SK-N-SH (cell line): ENCODE data around the gene DAZAP2.

Experiments
- FOXJ3 ChIP-seq: sonication (generic); formaldehyde crosslinking; IDR thresholded peaks from 2 replicates; pipeline ENCODE4 v1.5.1; 2020; ENCODE audit warnings: mild to moderate bottlenecking, missing genetic modification reagents
- POLR2AphosphoS5 ChIP-seq: IDR thresholded peaks from 2 replicates; pipeline ENCODE4 v1.6.1; 2012; ENCODE audit warnings: low read depth, low read length
- RFX5 ChIP-seq: IDR thresholded peaks from 2 replicates; pipeline ENCODE4 v1.6.1; 2012; ENCODE audit warnings: mild to moderate bottlenecking, improper control_type of control experiment, low read length
- SIN3A ChIP-seq: IDR thresholded peaks from 2 replicates; pipeline ENCODE4 v1.6.1; 2012; ENCODE audit warnings: low read depth, mild to moderate bottlenecking, low read length, moderate library complexity, borderline replicate concordance
- TAF1 ChIP-seq: IDR thresholded peaks from 2 replicates; pipeline ENCODE4 v1.6.1; 2012; ENCODE audit warnings: low read depth, mild to moderate bottlenecking, low read length, moderate library complexity, borderline replicate concordance
- TCF12 ChIP-seq: IDR thresholded peaks from 2 replicates; pipeline ENCODE4 v1.4.0; 2012
- TF ChIP-seq, protein P1 (sequence below): fragments of 200-600 bp; sonication (generic); IDR thresholded peaks from 2 replicates; pipeline ENCODE4 v1.6.1; 2017; ENCODE audit warnings: antibody characterized with exemption, mild to moderate bottlenecking, moderate library complexity
- TF ChIP-seq, protein P2 (sequence below): IDR thresholded peaks from 2 replicates; pipeline ENCODE4 v1.4.0; 2012; ENCODE audit warnings: low read depth
- TF ChIP-seq, protein P3 (sequence below): IDR thresholded peaks from 2 replicates; pipeline ENCODE4 v1.6.1; 2012; ENCODE audit warnings: mild to moderate bottlenecking, low read depth, low read length, moderate library complexity
- TF ChIP-seq, protein P4 (sequence below): IDR thresholded peaks from 2 replicates; pipeline ENCODE4 v1.4.0; 2012; ENCODE audit warnings: low read depth, borderline replicate concordance
- TF ChIP-seq, protein P5 (sequence below): fragments of 150-350 bp; IDR thresholded peaks from 2 replicates; pipeline ENCODE4 v1.6.1; 2017; ENCODE audit warnings: antibody characterized with exemption, low read length, low read depth, borderline replicate concordance
- TF ChIP-seq, protein P6 (sequence below): IDR thresholded peaks from 2 replicates; pipeline ENCODE4 v1.4.0; 2012; ENCODE audit warnings: low read depth, borderline replicate concordance

DNA sequence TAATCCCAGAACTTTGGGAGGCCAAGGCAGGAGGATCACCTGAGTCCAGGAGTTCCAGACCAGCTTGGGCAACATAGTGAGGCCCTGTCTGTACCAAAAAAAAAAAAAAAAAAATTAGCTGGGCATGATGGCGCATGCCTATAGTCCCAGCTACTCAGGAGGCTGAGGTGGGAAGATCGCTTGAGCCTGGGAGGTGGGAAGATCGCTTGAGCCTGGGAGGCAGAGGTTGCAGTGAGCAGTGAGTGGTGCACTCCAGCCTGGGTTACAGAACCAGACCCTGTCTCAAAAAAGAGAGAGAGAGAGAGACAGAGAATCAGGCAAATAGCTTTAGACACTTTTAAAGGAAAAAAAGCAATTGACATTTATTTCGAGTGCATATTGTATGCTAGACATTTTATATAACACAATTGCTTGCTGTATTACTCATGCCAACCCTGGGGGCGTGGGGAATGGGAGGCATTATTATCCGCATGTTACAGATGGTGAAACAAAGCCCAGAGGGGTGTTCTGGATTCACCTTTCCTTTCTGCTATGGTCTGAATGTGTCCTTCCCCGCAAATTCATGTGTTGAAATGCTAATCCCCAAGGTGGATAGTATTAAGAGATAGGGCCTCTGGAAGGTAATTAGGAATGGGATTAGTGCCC lies 30.5 kb upstream of the DAZAP2 start:
- TF ChIP-seq, protein P1, sequence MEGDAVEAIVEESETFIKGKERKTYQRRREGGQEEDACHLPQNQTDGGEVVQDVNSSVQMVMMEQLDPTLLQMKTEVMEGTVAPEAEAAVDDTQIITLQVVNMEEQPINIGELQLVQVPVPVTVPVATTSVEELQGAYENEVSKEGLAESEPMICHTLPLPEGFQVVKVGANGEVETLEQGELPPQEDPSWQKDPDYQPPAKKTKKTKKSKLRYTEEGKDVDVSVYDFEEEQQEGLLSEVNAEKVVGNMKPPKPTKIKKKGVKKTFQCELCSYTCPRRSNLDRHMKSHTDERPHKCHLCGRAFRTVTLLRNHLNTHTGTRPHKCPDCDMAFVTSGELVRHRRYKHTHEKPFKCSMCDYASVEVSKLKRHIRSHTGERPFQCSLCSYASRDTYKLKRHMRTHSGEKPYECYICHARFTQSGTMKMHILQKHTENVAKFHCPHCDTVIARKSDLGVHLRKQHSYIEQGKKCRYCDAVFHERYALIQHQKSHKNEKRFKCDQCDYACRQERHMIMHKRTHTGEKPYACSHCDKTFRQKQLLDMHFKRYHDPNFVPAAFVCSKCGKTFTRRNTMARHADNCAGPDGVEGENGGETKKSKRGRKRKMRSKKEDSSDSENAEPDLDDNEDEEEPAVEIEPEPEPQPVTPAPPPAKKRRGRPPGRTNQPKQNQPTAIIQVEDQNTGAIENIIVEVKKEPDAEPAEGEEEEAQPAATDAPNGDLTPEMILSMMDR, result no peak
- TF ChIP-seq, protein P2, sequence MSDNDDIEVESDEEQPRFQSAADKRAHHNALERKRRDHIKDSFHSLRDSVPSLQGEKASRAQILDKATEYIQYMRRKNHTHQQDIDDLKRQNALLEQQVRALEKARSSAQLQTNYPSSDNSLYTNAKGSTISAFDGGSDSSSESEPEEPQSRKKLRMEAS, result no peak
- TF ChIP-seq, protein P3, sequence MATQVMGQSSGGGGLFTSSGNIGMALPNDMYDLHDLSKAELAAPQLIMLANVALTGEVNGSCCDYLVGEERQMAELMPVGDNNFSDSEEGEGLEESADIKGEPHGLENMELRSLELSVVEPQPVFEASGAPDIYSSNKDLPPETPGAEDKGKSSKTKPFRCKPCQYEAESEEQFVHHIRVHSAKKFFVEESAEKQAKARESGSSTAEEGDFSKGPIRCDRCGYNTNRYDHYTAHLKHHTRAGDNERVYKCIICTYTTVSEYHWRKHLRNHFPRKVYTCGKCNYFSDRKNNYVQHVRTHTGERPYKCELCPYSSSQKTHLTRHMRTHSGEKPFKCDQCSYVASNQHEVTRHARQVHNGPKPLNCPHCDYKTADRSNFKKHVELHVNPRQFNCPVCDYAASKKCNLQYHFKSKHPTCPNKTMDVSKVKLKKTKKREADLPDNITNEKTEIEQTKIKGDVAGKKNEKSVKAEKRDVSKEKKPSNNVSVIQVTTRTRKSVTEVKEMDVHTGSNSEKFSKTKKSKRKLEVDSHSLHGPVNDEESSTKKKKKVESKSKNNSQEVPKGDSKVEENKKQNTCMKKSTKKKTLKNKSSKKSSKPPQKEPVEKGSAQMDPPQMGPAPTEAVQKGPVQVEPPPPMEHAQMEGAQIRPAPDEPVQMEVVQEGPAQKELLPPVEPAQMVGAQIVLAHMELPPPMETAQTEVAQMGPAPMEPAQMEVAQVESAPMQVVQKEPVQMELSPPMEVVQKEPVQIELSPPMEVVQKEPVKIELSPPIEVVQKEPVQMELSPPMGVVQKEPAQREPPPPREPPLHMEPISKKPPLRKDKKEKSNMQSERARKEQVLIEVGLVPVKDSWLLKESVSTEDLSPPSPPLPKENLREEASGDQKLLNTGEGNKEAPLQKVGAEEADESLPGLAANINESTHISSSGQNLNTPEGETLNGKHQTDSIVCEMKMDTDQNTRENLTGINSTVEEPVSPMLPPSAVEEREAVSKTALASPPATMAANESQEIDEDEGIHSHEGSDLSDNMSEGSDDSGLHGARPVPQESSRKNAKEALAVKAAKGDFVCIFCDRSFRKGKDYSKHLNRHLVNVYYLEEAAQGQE, result no peak
- TF ChIP-seq, protein P4, sequence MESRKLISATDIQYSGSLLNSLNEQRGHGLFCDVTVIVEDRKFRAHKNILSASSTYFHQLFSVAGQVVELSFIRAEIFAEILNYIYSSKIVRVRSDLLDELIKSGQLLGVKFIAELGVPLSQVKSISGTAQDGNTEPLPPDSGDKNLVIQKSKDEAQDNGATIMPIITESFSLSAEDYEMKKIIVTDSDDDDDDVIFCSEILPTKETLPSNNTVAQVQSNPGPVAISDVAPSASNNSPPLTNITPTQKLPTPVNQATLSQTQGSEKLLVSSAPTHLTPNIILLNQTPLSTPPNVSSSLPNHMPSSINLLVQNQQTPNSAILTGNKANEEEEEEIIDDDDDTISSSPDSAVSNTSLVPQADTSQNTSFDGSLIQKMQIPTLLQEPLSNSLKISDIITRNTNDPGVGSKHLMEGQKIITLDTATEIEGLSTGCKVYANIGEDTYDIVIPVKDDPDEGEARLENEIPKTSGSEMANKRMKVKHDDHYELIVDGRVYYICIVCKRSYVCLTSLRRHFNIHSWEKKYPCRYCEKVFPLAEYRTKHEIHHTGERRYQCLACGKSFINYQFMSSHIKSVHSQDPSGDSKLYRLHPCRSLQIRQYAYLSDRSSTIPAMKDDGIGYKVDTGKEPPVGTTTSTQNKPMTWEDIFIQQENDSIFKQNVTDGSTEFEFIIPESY, result no peak
- TF ChIP-seq, protein P5, sequence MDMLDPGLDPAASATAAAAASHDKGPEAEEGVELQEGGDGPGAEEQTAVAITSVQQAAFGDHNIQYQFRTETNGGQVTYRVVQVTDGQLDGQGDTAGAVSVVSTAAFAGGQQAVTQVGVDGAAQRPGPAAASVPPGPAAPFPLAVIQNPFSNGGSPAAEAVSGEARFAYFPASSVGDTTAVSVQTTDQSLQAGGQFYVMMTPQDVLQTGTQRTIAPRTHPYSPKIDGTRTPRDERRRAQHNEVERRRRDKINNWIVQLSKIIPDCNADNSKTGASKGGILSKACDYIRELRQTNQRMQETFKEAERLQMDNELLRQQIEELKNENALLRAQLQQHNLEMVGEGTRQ, result no peak
- TF ChIP-seq TAF1 (no peak), POLR2AphosphoS5 (no peak), RFX5 (no peak), FOXJ3 (CRISPR knock-in tag) (no peak), TCF12 (no peak), SIN3A (no peak)
- TF ChIP-seq, protein P6, sequence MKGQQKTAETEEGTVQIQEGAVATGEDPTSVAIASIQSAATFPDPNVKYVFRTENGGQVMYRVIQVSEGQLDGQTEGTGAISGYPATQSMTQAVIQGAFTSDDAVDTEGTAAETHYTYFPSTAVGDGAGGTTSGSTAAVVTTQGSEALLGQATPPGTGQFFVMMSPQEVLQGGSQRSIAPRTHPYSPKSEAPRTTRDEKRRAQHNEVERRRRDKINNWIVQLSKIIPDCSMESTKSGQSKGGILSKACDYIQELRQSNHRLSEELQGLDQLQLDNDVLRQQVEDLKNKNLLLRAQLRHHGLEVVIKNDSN, result no peak
